Thoracic aorta (tissue), 2 donors: ENCODE data around the gene MCF2L. TPM values are rescaled to one million over a fixed set of nuclear protein-coding genes. Genes with fewer than 3 reads are reported as not detected.

Experiments
- ATAC-seq: fragments of 150-250 bp; one replicate; pipeline ENCODE4 v1.8.0; 2017; ENCODE audit warnings: low read depth; ENCODE audit not compliant: insufficient number of reproducible peaks, low FRiP score
- DNase-seq: peaks from one replicate; pipeline ENCODE4 v3.0.0-alpha.2; 2020; ENCODE audit warnings: low spot score
- H3K27ac ChIP-seq, 2 donors: fragments of 200-600 bp; sonication (generic); 1 replicate in 1 of 2; 2 replicates in 1 of 2; pipeline ENCODE4 v1.5.1; 2016; ENCODE audit warnings: mild to moderate bottlenecking in 2 of 2, moderate library complexity in 2 of 2
- H3K27me3 ChIP-seq: fragments of 200-600 bp; sonication (generic); replicated peaks from 2 replicates; pipeline ENCODE4 v1.6.0; 2016; ENCODE audit warnings: mild to moderate bottlenecking; ENCODE audit not compliant: insufficient read depth
- H3K36me3 ChIP-seq: fragments of 200-600 bp; sonication (generic); one replicate; pipeline ENCODE4 v1.5.1; 2016
- H3K4me1 ChIP-seq, 2 donors: fragments of 200-600 bp; sonication (generic); 1 replicate in 1 of 2; 2 replicates in 1 of 2; pipeline versions ENCODE4 v1.5.1 to v1.6.0; 2016; ENCODE audit warnings: low read depth in 2 of 2, mild to moderate bottlenecking in 1 of 2; ENCODE audit not compliant: control insufficient read depth in 1 of 2
- H3K4me3 ChIP-seq: fragments of 200-600 bp; sonication (generic); 2 replicates; pipeline ENCODE4 v1.5.1; 2016; ENCODE audit warnings: mild to moderate bottlenecking
- H3K9me3 ChIP-seq: fragments of 200-600 bp; sonication (generic); 2 replicates; pipeline ENCODE4 v1.5.1; 2016
- CTCF ChIP-seq: fragments of 200-600 bp; sonication (generic); IDR thresholded peaks from one replicate; pipeline ENCODE4 v1.5.1; 2019; ENCODE audit warnings: antibody characterized with exemption
- total RNA-seq, 2 donors: library from RNA; depleted of rRNA; stranded (reverse); fragments of >200 nt; gene quantifications; one replicate each; pipeline versions ENCODE4 v1.1.0 to v1.2.3, GENCODE V29; 2016

Gene MCF2L
- total RNA-seq, 2 donors from 2014 or later = 34.9 to 49.2 TPM

GRCh38 chr13:113020323-113021080, 51.5 kb downstream of the MCF2L start:
- H3K4me3 ChIP-seq = no peak overlapping the region
- no peak for TF ChIP-seq CTCF
- H3K9me3 ChIP-seq = no peaks in the 10 kb centered on the region
- H3K4me1 ChIP-seq = no peaks in the 10 kb centered on the region
- no peaks in the 10 kb centered on the region for H3K27me3 ChIP-seq
- no peak for DNase-seq
- ATAC-seq = no peak
- no peak overlapping the region for H3K27ac ChIP-seq
- no peaks in the 10 kb centered on the region for H3K36me3 ChIP-seq

- Histone ChIP-seq H3K27ac (no peak overlapping the region), H3K9me3 (no peaks in the 10 kb centered on the region), H3K4me3 (no peak overlapping the region), H3K27me3 (no peaks in the 10 kb centered on the region), H3K4me1 (no peaks in the 10 kb centered on the region), H3K36me3 (no peaks in the 10 kb centered on the region)
- no peak for TF ChIP-seq CTCF
- ATAC-seq = no peak
- DNase-seq = no peak
Observed at GRCh38 chr13:113021391-113021790, 52.4 kb downstream of the MCF2L start.

- no peaks in the 10 kb centered on the region for H3K9me3 ChIP-seq
- no peaks in the 10 kb centered on the region for H3K27me3 ChIP-seq
- DNase-seq (no peak), ATAC-seq (no peak)
- H3K27ac ChIP-seq = no peak overlapping the region
- H3K4me1 ChIP-seq = no peaks in the 10 kb centered on the region
- no peaks in the 10 kb centered on the region for H3K36me3 ChIP-seq
- TF ChIP-seq CTCF = no peak
- no peak overlapping the region for H3K4me3 ChIP-seq
Observed at GRCh38 chr13:113021811-113022210, 52.8 kb downstream of the MCF2L start.

- Histone ChIP-seq H3K27ac (no peak overlapping the region), H3K27me3 (no peaks in the 10 kb centered on the region), H3K4me3 (no peak overlapping the region), H3K36me3 (no peaks in the 10 kb centered on the region), H3K9me3 (no peaks in the 10 kb centered on the region), H3K4me1 (no peaks in the 10 kb centered on the region)
- DNase-seq (no peak), ATAC-seq (no peak)
- no peak for TF ChIP-seq CTCF
Observed at GRCh38 chr13:113022391-113022744, 53.4 kb downstream of the MCF2L start.

GRCh38 chr13:113022745-113023574, 53.9 kb downstream of the MCF2L start:
- H3K9me3 ChIP-seq = no peaks in the 10 kb centered on the region
- ATAC-seq = no peak
- no peaks in the 10 kb centered on the region for H3K36me3 ChIP-seq
- no peaks in the 10 kb centered on the region for H3K4me1 ChIP-seq
- DNase-seq = no peak
- H3K4me3 ChIP-seq = no peak overlapping the region
- H3K27ac ChIP-seq = no peak overlapping the region
- no peak for TF ChIP-seq CTCF
- H3K27me3 ChIP-seq = no peaks in the 10 kb centered on the region
